Adipocyte (in vitro differentiated cells): ENCODE measurements around the gene NPAS3.

Experiments
- DNase-seq: peaks from one replicate; pipeline ENCODE4 v3.0.0-alpha.2; 2015; ENCODE audit warnings: low read depth
- H3K27me3 ChIP-seq: replicated peaks from 2 replicates; pipeline ENCODE4 v1.7.0; 2013; ENCODE audit warnings: mild to moderate bottlenecking, low read length, moderate library complexity; ENCODE audit not compliant: control insufficient read depth, insufficient read depth
- H3K36me3 ChIP-seq: 2 replicates; pipeline ENCODE4 v1.7.0; 2013; ENCODE audit warnings: low read length, mild to moderate bottlenecking, moderate library complexity; ENCODE audit not compliant: control insufficient read depth, insufficient read depth, severe bottlenecking
- H3K4me1 ChIP-seq: 2 replicates; pipeline ENCODE4 v1.7.0; 2013; ENCODE audit warnings: mild to moderate bottlenecking, low read length, moderate library complexity; ENCODE audit not compliant: control insufficient read depth, insufficient read depth
- H3K4me3 ChIP-seq: 2 replicates; pipeline ENCODE4 v1.7.0; 2013; ENCODE audit warnings: mild to moderate bottlenecking, low read length, moderate library complexity
- H3K9ac ChIP-seq: 2 replicates; pipeline ENCODE4 v1.7.0; 2013; ENCODE audit warnings: mild to moderate bottlenecking, low read length, moderate library complexity
- H3K9me3 ChIP-seq: 2 replicates; pipeline ENCODE4 v1.7.0; 2013; ENCODE audit warnings: mild to moderate bottlenecking, low read length, moderate library complexity; ENCODE audit not compliant: control insufficient read depth

NPAS3 gene

GRCh38 chr14:33098016-33098415, 159.3 kb downstream of the NPAS3 start:
- no peak for DNase-seq
- H3K4me3 ChIP-seq = no peak overlapping the region
- H3K9me3 ChIP-seq = peaks cover 9% of the 10 kb centered on the region
- no peaks in the 10 kb centered on the region for H3K27me3 ChIP-seq
- no peaks in the 10 kb centered on the region for H3K4me1 ChIP-seq
- no peaks in the 10 kb centered on the region for H3K36me3 ChIP-seq
- no peak overlapping the region for H3K9ac ChIP-seq

GRCh38 chr14:33103489-33103888, 164.8 kb downstream of the NPAS3 start:
- Histone ChIP-seq H3K4me1 (no peaks in the 10 kb centered on the region), H3K36me3 (no peaks in the 10 kb centered on the region), H3K4me3 (no peak overlapping the region), H3K9me3 (no peaks in the 10 kb centered on the region), H3K27me3 (no peaks in the 10 kb centered on the region), H3K9ac (no peak overlapping the region)
- no peak for DNase-seq

- no peaks in the 10 kb centered on the region for H3K4me1 ChIP-seq
- H3K9ac ChIP-seq = no peak overlapping the region
- DNase-seq = no peak
- H3K4me3 ChIP-seq = no peak overlapping the region
- no peaks in the 10 kb centered on the region for H3K36me3 ChIP-seq
- no peaks in the 10 kb centered on the region for H3K27me3 ChIP-seq
- H3K9me3 ChIP-seq = no peaks in the 10 kb centered on the region
Measured at GRCh38 chr14:33103966-33104365, 165.3 kb downstream of the NPAS3 start.

GRCh38 chr14:33110737-33111443, 172.2 kb downstream of the NPAS3 start:
- Histone ChIP-seq H3K9me3 (no peaks in the 10 kb centered on the region), H3K27me3 (no peaks in the 10 kb centered on the region), H3K36me3 (no peaks in the 10 kb centered on the region), H3K4me3 (no peak overlapping the region), H3K4me1 (peaks cover 5% of the 10 kb centered on the region), H3K9ac (no peak overlapping the region)
- no peak for DNase-seq

GRCh38 chr14:33114331-33114730, 175.7 kb downstream of the NPAS3 start:
- Histone ChIP-seq H3K4me3 (no peak overlapping the region), H3K4me1 (peaks cover 5% of the 10 kb centered on the region)

GRCh38 chr14:33118668-33119067, 180.0 kb downstream of the NPAS3 start:
- Histone ChIP-seq H3K9me3 (no peaks in the 10 kb centered on the region), H3K36me3 (no peaks in the 10 kb centered on the region), H3K4me3 (no peak overlapping the region), H3K4me1 (peaks cover 5% of the 10 kb centered on the region), H3K9ac (no peak overlapping the region), H3K27me3 (no peaks in the 10 kb centered on the region)
- DNase-seq = no peak

More at GRCh38 chr14:33114331-33114730, 175.7 kb downstream of the NPAS3 start:
- Histone ChIP-seq H3K9ac (no peak overlapping the region), H3K9me3 (no peaks in the 10 kb centered on the region), H3K27me3 (no peaks in the 10 kb centered on the region), H3K36me3 (no peaks in the 10 kb centered on the region)
- no peak for DNase-seq

- no peak overlapping the region for H3K4me3 ChIP-seq
- H3K27me3 ChIP-seq = no peaks in the 10 kb centered on the region
- peak; percentile 0 for DNase-seq
- no peak overlapping the region for H3K9ac ChIP-seq
- no peaks in the 10 kb centered on the region for H3K4me1 ChIP-seq
- no peaks in the 10 kb centered on the region for H3K9me3 ChIP-seq
- no peaks in the 10 kb centered on the region for H3K36me3 ChIP-seq
Measured at GRCh38 chr14:33120341-33120740, 181.7 kb downstream of the NPAS3 start.

GRCh38 chr14:33120966-33121365, 182.3 kb downstream of the NPAS3 start:
- Histone ChIP-seq H3K9ac (no peak overlapping the region), H3K9me3 (no peaks in the 10 kb centered on the region), H3K27me3 (no peaks in the 10 kb centered on the region), H3K4me1 (no peaks in the 10 kb centered on the region), H3K36me3 (no peaks in the 10 kb centered on the region), H3K4me3 (no peak overlapping the region)
- DNase-seq = no peak

- H3K4me3 ChIP-seq = no peak overlapping the region
- H3K4me1 ChIP-seq = no peaks in the 10 kb centered on the region
- no peaks in the 10 kb centered on the region for H3K36me3 ChIP-seq
- no peak overlapping the region for H3K9ac ChIP-seq
- no peaks in the 10 kb centered on the region for H3K27me3 ChIP-seq
- DNase-seq = no peak
- no peaks in the 10 kb centered on the region for H3K9me3 ChIP-seq
Measured at GRCh38 chr14:33123281-33123680, 184.6 kb downstream of the NPAS3 start.

- Histone ChIP-seq H3K4me1 (no peaks in the 10 kb centered on the region), H3K4me3 (no peak overlapping the region), H3K36me3 (no peaks in the 10 kb centered on the region), H3K9ac (no peak overlapping the region), H3K9me3 (no peaks in the 10 kb centered on the region), H3K27me3 (no peaks in the 10 kb centered on the region)
- DNase-seq = no peak
Measured at GRCh38 chr14:33126433-33126832, 187.8 kb downstream of the NPAS3 start.

GRCh38 chr14:33127531-33127930, 188.9 kb downstream of the NPAS3 start:
- DNase-seq = peak; percentile 3
- Histone ChIP-seq H3K4me3 (no peak overlapping the region), H3K36me3 (no peaks in the 10 kb centered on the region), H3K9ac (no peak overlapping the region), H3K27me3 (no peaks in the 10 kb centered on the region), H3K4me1 (no peaks in the 10 kb centered on the region), H3K9me3 (no peaks in the 10 kb centered on the region)

- no peak for DNase-seq
- Histone ChIP-seq H3K36me3 (no peaks in the 10 kb centered on the region), H3K9ac (no peak overlapping the region), H3K9me3 (no peaks in the 10 kb centered on the region), H3K4me3 (no peak overlapping the region), H3K27me3 (no peaks in the 10 kb centered on the region), H3K4me1 (no peaks in the 10 kb centered on the region)
Measured at GRCh38 chr14:33131801-33132200, 193.1 kb downstream of the NPAS3 start.
